Muscle of back (tissue), 13 donors: ENCODE results near the gene NRDE2. TPM values are rescaled to one million over a fixed set of nuclear protein-coding genes. Genes with fewer than 3 reads are reported as not detected.
A peak's percentile ranks its signal among the peaks of the same experiment; 100 is the strongest.

Experiments used
- DNase-seq, 3 donors: peaks; one replicate each; pipeline versions ENCODE4 v3.0.0 to v3.0.0-alpha.2; 2013
- long read RNA-seq, 9 donors: transcript quantifications; one replicate each; lab custom pipeline, GENCODE V29; 2026
- polyA plus RNA-seq, 10 donors: library from polyadenylated mRNA; unstranded; fragments of 120-200 nt; gene quantifications; one replicate each; pipeline ENCODE4 v1.2.1, GENCODE V29; 2013; ENCODE audit not compliant: insufficient read length in 10 of 10

The NRDE2 gene
- 10 to 100 TPM in 4 of 10 donors, 1 to 10 TPM in 6; 7.0 to 12.3 (median 9.3) TPM for polyA plus RNA-seq
- long read RNA-seq, donor 1, partial matches to known transcripts = 0 of 1 reads
- long read RNA-seq, donor 1, other reads (novel, unspliced or antisense) = 0 of 1 reads
- long read RNA-seq, donor 2 = 0 reads
- long read RNA-seq, donor 3, partial matches to known transcripts = 0 of 3 reads
- long read RNA-seq, donor 3, other reads (novel, unspliced or antisense) = 0 of 3 reads
- long read RNA-seq, donor 4, partial matches to known transcripts = 0 of 2 reads
- long read RNA-seq, donor 4, other reads (novel, unspliced or antisense) = 0 of 2 reads
- long read RNA-seq, donor 5, partial matches to known transcripts = 5 of 6 reads
- long read RNA-seq, donor 5, other reads (novel, unspliced or antisense) = 0 of 6 reads
- long read RNA-seq, donor 6 = 0 reads
- long read RNA-seq, donor 7 = 0 reads
- long read RNA-seq, donor 8, partial matches to known transcripts = 27 of 29 reads
- long read RNA-seq, donor 8, other reads (novel, unspliced or antisense) = 0 of 29 reads
- long read RNA-seq, donor 9 = 0 reads

- peak; percentile 97 to 99 (median 97) for DNase-seq
These were observed at the start of gene NRDE2 for GRCh38 chr14:90331497-90332270. Gene NRDE2 (minus strand): TSS chr14:90331941. CDS start chr14:90331904, 37 bp downstream.

GRCh38 chr14:90381011-90381786, 49.5 kb upstream of the NRDE2 start:
- peak in 2 of 3 donors; percentile 54 to 85 for DNase-seq

- no peak for DNase-seq
These were observed 47.4 kb upstream of the NRDE2 start for GRCh38 chr14:90379106-90379505.

DNA sequence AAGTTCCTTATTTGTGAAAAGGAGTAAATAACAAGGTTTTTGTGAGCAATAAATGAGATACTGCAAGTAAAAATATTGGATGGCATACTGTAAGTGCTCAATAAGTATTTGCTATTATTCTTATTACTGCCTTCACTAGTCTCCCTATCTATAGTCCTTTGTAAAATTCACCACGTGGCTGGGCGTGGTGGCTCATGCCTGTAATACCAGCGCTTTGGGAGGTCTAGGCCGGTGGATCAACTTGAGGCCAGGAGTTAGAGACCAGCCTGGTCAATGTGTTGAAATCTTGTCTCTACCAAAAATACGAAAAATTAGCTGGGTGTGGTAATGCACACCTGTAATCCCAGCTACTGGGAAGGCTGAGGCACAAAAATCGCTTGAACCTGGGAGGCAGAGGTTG, 46.5 kb upstream of the NRDE2 start:
- no peak for DNase-seq

- no peak for DNase-seq
These were observed 44.2 kb upstream of the NRDE2 start for GRCh38 chr14:90375934-90376333.

DNA sequence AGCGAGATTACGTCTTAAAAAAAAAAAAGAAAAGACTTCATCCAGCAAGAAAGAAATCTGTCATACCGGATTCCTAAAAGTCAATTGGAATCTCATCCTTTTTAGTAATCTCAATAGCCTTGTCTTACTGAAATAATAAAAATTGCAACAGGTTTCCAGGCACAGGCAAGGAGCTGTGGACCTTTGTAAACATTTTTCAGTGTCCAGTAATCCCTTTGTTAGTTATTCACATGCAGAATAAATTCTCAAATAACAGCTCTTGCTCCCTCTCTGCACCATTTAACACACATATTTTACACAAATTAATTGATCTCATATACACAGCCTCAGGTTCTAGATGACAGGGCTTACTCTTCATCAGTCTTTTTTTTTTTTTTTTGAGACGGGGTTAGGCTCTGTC, 43.1 kb upstream of the NRDE2 start:
- no peak for DNase-seq

DNA sequence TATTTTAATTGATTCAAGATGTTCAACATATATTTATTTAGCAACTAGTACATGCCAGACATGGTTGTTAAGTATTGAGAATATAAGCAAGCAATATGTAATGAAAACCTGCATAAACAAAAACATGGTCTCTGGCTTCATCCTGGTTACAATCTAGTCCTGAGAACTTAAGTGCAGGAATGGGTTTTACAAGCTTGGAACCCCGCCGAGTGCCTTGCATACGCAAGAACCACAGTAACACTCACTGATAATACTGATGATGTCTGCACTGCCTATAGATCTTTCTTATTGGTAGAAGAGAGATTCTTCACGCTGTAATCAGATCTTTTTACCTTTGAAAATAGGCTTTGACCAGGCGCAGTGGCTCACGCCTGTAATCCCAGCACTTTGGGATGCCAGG, 42.1 kb upstream of the NRDE2 start:
- no peak for DNase-seq

DNA sequence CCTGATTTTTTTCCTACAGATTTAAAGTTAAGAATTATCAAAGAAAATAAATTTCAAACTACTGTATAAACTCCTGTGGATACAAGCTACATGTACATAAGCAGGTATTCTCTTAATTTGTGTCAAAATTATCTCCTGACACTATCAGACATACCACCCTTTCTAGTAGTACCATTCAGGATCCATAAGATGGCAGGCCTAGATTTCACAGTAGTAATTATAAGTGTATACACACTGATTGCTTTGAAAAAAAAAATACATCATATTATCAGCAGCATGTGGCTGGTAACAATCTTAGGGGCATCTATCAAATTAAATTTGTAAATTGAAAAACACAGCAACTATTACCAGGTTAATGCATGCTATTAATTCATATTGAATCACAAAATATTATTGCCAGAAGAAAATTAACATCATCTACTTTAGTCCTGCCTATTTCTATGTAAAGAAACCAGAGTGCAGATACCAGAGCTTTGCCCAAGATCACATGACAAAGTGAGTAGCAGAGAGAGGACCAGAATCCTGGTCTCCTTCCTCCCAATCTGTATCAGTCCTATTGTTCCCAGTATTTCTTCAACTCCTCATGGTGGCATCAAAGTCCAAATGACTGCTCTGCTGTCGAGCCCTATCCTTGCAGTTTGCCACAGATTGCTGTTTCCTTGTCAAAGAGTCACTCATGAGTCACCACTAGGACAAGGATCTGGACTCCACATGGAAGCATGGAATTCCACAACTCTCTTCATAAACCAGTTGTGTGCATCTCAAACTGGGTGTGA, 37.4 kb upstream of the NRDE2 start:
- DNase-seq = no peak

- DNase-seq = no peak
These were observed 30.8 kb upstream of the NRDE2 start for GRCh38 chr14:90362558-90362896.

DNA sequence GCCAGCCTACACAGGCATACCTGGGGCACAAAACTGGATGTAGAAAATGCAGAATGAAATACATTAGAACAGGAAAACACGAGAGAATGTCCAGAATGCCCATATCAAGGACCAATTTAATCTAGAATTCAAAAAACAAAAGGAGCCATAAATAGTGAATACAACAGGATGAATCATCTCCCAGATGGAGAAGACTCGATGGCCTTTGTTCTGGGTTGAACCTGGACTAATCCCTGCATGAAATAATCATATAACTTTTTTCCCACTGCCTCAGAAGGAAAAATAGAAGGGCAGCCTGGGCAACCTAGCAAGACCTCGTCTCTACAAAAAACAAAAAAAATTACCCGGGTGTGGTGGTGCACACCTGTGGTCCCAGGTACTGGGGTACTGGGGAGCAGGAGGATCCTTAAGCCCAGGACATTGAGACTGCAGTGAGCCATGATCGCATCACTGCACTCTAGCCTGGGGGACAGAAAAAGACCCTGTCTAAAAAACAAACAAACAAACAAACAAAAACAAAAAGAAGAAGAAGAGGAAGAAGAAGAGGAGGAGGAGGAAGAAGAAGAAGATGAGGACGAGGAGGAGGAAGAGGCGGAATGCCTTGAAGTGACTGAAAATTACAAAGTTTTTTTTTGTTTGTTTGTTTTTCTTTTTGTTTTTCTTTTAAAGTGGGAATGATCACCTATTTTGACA, 30.3 kb upstream of the NRDE2 start:
- DNase-seq = no peak

- no peak for DNase-seq
These were observed 26.6 kb upstream of the NRDE2 start for GRCh38 chr14:90358359-90358758.

DNA sequence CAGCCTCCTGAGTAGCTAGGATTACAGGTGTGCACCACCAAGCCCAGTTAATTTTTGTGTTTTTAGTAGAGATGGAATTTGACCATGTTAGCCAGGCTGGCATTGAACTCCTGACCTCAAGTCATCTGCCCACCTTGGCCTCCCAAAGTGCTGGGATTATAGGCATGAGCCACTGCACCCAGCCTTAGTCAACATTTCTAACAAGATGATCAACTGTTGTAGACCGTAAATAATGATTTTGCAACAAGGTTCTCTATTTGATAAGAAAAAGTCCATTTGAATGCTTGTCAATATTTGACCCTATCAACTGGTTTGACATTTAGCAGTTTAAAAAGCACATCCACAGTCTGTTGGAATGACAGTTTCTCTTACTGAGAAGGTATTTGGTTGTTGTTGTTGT, 25.2 kb upstream of the NRDE2 start:
- DNase-seq = no peak

DNA sequence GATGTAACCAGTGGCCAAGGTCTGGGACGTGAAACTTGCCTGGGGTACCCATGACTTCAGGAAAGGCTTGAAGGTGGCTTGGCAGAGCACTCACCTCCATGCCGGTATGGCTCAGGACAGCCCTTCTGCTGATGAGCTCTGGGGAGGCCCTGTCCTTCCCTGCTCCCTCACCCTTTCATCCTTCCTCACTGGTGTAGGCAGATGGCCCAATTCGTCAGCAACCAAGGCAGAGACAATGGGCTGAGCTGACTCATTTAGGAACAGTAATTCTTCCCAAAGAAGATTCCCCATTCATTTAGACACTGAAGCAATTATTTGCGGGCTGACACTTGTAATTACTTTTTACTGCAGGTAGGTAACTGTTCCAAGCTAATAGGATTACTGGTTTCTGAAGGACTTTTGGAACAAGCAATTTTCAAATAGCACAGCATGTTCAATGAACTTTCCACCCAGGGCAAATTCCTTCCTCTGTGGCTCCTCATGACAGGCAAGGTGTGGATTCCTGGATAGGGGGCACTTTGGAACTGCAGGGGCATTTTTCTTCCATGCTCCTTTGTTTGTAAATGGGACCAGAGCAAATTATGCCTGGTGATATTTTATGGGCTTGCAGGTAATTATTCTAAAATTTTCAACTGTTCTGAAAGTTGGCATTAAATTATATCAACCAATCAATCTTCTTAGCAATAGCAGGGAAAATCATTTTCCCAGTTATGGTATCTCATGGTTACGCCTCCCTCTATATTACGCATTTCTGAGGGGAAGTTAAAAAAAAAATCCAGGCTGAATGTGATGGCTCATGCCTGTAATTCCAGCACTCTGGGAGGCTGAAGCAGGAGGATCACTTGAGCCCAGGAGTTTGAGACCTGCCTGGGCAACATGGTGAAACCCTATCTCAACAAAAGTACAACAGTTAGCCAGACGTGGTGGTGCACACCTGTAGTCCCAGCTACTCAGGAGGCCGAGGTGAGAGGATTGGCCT, 24.1 kb upstream of the NRDE2 start:
- no peak for DNase-seq

- DNase-seq = peak in 1 of 3 donors; percentile 13
These were observed 23.0 kb upstream of the NRDE2 start for GRCh38 chr14:90354551-90355298.

DNA sequence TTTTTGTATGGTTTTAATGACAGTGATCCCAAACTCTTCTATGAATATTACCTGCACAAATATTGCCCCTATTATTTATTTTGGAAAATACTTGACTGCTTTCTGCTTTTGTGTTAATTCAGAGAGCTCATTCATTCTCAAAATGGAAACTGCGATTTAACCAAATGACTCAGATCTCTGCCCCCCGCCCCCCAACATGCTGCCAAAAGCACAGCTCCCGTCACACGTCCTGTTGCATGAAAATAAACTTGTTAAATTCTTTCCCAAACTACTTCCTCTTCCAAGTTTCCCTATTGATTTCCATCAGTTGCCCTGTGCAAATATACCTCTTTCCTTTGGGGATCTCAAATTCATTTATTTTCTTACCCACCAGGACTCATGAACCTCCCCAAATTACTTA, 18.0 kb upstream of the NRDE2 start:
- DNase-seq = no peak

GRCh38 chr14:90348270-90348669, 16.5 kb upstream of the NRDE2 start:
- DNase-seq = no peak

DNA sequence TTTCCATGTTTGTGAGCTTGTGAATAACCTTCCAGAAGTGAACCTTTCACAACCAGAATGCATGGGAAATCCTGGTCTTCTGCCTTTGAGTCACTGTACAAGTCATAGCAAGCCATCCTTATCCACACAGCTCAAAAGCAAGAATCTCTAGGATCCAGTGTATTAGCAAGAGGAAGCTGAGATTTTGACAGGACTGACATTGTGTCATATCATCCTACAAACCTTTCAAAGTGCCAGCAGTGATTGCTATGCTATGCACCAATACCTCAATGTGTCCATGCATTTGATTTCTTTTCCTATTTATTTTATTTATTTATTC, 13.5 kb upstream of the NRDE2 start:
- no peak for DNase-seq

- DNase-seq = no peak
These were observed 12.8 kb upstream of the NRDE2 start for GRCh38 chr14:90344331-90345238.
